C4-2B (cell line): Measurements from ENCODE around the gene HMGB2.

Experiments
- H3K27ac ChIP-seq: fragments of 450-650 bp; 2 replicates; pipeline ENCODE4 v1.5.1; 2017
- ZFX ChIP-seq: fragments of 450-650 bp; IDR thresholded peaks from 2 replicates; pipeline ENCODE4 v1.6.1; 2017
- TF ChIP-seq, protein P1 (sequence below): fragments of 450-650 bp; conservative IDR thresholded peaks from 2 replicates; pipeline ENCODE4 v1.5.1; 2017; ENCODE audit warnings: mild to moderate bottlenecking

Gene HMGB2

DNA sequence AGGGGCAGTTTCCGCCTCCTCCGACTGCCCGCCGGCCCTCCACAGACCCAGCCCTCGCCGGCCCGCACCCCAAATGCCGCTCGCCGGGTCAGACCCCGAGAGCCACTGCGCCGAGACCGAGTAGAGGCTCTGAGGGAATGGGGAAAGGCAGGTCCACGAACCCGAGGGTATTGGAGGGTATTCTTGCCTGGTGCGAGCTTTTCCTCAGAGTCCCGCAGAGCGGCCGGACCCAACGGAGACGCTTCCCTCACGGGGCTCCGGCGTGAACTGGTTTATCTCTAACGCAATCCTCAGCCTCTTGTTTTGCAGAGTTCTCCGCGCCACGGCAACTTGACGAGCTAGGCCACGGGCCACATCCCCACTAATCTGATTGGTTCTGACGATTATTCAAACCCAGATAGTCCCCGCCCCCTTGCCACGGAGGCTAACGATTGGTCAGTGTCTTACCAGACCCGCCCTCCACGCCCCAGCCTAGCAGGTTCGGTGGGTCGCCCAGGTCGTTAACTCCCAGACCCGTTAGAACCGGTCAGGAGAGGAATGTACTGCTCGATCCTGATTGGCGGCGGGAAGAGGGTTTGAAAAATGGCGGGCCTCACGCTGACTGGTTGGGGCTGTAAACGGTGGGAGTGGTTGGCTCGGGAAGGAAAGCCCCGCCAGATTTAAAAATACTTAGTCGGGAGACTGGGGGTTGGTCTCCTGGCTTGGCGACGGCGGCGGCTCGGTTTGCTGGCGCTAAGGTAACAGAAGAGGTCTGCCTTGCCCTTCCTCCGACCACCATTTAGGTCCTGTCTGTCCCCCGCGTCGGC, at the start of gene HMGB2:
TSS of gene HMGB2 (minus strand) at position 274 of the 806 bp plus-strand sequence. CDS start 709 bp downstream, outside the sequence.
- H3K27ac ChIP-seq = peak within 1 kb of the TSS; percentile 98
- TF ChIP-seq ZFX = no peak
- TF ChIP-seq, protein P1, sequence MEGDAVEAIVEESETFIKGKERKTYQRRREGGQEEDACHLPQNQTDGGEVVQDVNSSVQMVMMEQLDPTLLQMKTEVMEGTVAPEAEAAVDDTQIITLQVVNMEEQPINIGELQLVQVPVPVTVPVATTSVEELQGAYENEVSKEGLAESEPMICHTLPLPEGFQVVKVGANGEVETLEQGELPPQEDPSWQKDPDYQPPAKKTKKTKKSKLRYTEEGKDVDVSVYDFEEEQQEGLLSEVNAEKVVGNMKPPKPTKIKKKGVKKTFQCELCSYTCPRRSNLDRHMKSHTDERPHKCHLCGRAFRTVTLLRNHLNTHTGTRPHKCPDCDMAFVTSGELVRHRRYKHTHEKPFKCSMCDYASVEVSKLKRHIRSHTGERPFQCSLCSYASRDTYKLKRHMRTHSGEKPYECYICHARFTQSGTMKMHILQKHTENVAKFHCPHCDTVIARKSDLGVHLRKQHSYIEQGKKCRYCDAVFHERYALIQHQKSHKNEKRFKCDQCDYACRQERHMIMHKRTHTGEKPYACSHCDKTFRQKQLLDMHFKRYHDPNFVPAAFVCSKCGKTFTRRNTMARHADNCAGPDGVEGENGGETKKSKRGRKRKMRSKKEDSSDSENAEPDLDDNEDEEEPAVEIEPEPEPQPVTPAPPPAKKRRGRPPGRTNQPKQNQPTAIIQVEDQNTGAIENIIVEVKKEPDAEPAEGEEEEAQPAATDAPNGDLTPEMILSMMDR = no peak

DNA sequence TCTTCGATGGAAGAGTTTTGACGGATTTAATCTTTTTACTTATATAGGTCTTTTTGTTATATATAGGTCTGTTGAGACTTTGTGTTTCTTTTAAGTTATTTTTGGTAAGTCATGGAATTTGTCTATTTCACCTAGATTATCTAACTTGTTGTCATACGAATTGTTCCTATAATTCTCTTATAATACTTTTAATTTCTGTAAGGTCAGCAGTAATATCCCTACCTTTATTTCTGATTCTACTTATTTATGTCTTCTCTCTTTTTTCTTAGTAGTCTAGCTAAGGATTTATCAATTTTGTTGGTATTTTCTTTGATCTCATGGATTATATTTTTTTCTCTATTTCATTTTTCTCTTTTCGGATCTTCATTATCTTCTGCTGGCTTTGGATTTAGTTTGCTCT, 48.2 kb upstream of the HMGB2 start:
- H3K27ac ChIP-seq = no peak overlapping the region
- no peak for TF ChIP-seq ZFX
- TF ChIP-seq, protein P1 = no peak

DNA sequence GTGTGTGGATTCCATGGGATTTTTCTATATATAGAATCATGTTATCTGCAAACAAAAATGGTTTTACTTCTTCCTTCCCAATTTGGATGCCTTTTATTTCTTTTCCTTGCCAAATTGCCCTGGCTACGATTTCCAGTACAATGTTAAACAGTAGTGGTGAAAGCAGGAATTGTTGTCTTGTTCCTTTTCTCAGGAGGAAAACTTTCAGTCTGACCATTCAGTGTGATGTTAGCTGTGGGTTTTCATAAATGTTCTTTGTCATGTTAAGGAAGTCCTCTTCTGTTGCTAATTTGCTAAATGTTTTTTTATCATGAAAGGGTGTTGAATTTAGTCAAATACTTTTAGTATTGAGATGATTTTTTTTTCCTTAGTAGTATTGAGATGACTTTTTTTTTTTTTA, 47.5 kb upstream of the HMGB2 start:
- TF ChIP-seq ZFX = no peak
- TF ChIP-seq, protein P1 = no peak
- H3K27ac ChIP-seq = no peak overlapping the region

DNA sequence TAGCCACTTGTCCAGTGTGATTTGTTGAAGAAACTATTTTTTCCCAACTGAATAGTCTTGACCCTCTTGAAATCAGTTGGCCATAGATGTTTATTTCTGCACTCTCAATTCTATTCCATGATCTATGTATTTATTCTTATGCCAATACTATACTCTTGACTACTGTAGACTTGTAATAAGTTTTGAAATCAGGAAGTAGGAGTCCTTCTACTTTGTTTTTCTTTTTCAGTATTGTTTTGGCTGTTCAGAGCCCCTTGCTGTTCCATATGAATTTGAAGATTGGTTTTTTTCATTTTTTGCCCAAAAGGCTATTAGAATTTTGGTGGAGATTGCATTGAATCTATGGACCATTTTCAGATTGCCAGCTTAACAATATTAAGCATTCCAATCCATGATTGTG, 46.8 kb upstream of the HMGB2 start:
- H3K27ac ChIP-seq = no peak overlapping the region
- TF ChIP-seq, protein P1 = no peak
- TF ChIP-seq ZFX = no peak

DNA sequence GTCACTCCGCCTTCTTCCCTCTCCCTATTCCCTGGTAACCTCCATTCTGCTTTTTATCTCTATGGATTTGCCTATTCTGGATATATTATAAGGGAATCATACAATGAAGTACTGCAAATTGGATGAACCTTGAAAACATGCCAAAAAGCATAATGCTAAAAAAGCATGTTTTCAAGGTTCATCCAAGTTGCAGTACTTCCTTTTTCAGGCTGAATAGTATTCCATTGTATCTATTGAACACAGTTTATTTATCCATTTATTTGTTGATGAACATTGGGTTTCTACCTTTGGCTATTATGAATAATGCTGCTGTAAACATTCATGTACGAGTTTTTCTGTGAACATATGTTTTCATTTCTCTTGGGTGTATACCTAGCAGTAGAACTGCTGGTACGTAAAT, 45.8 kb upstream of the HMGB2 start:
- TF ChIP-seq ZFX = no peak
- TF ChIP-seq, protein P1 = no peak
- H3K27ac ChIP-seq = no peak overlapping the region

DNA sequence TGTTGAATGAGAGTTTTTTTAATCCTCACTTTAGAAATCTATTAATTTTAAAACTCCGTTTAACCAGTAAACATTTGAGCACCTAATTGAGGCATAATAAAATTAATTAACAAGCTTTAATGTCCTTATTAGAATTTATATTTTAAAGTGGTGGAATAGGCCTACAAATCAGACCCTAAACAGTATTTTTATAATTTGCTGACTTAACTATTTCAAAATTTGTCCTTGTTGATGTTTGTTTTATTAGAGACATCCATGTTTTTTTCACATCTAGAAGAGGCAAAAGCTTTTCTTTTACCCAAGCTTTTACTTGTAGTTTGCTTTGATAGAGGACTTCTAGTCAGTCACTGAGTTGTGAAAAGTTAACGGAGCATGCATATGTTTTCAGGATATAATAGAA, 40.4 kb upstream of the HMGB2 start:
- TF ChIP-seq, protein P1 = no peak
- no peak for TF ChIP-seq ZFX
- no peak overlapping the region for H3K27ac ChIP-seq

DNA sequence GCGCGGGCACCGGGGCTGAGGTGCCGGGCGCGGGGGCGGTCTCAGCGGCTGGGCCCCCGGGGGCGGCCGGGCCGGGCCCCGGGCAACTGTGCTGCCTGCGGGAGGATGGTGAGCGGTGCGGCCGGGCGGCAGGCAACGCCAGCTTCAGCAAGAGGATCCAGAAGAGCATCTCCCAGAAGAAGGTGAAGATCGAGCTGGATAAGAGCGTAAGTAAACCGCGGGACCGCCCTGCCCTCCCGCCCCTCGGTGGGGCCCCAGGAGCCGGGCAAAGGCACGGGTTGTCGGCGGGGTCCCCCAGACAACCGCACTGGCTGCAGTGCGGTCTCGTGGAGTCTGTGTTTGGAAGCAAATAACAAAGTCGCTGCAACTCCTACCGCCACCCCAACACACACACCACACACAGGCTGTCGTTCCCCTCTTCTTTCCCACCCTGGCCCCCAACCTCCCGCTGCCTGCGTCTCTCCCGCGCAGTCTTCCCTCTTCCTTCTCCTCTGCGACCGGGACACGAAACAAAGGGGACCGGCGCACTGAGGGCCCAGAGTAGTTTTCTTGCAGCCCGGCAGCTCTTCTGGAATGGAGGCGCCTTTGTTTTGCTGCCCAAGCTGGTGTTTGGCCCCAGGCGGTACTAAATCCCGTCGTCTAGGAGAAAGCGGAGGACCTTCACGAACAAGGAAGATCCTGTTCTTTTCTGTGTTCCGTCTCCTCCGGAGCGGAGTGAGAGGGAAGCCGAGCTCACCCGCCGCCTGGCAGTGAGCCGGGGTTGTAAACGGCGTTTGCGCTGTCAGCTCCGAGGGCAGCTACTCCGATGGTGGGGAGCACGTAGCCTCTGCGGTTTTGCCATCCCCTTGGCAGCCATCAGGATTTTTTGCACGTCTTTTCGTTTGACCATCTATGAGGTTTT, 37.4 kb upstream of the HMGB2 start:
- 0 out of 2 replicates have a peak, but pooled peaks have one; percentile 22 for TF ChIP-seq ZFX
- TF ChIP-seq, protein P1 = no peak
- peak overlapping the region; percentile 86 for H3K27ac ChIP-seq
